Urothelium cell line (cell line): ENCODE results near the gene SPARC.
"Not testable (repeated sequence)": the region's sequence is repeated elsewhere in the genome, so short reads cannot be mapped to it uniquely, and the experiment has no call there.

Experiments
- DNase-seq: peaks from one replicate; pipeline ENCODE4 v3.0.0; 2011; ENCODE audit warnings: low spot score, mixed read lengths
- FAIRE-seq: peaks from 2 replicates; lab custom pipeline; 2011; peaks lifted over from hg19 to GRCh38; lab: Jason Lieb, UNC

SPARC gene, protein sequence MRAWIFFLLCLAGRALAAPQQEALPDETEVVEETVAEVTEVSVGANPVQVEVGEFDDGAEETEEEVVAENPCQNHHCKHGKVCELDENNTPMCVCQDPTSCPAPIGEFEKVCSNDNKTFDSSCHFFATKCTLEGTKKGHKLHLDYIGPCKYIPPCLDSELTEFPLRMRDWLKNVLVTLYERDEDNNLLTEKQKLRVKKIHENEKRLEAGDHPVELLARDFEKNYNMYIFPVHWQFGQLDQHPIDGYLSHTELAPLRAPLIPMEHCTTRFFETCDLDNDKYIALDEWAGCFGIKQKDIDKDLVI

GRCh38 chr5:151686674-151687407 lies at the start of gene SPARC:
Gene SPARC (minus strand): TSS chr5:151686915. CDS start chr5:151676188, 10,727 bp downstream.
- no peak for FAIRE-seq
- peak; percentile 91 for DNase-seq

DNA sequence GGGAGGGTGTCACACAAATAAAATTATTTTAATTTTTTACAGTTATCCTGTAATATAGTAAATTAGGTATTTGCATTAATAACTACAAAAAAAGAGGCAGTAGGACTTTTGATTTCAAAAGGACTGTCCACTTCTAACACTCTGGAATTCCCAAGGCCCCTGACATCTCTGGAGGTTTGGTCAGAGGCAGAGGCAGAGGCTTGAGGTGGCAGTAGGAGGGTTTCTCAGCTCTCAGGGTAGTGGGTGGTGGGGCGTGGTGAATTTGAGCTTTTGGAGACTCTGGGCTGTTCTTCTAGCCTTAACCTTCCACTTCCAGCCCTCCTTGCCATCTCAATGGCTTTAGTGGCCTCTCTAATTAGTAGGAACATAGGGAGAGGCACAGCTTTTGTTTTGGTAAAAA lies 48.9 kb upstream of the SPARC start:
- FAIRE-seq: no peak

GRCh38 chr5:151734064-151734408 lies 47.3 kb upstream of the SPARC start:
- FAIRE-seq (no peak), DNase-seq (no peak)

More for the DNA sequence above, 48.9 kb upstream of the SPARC start:
- no peak for DNase-seq

DNA sequence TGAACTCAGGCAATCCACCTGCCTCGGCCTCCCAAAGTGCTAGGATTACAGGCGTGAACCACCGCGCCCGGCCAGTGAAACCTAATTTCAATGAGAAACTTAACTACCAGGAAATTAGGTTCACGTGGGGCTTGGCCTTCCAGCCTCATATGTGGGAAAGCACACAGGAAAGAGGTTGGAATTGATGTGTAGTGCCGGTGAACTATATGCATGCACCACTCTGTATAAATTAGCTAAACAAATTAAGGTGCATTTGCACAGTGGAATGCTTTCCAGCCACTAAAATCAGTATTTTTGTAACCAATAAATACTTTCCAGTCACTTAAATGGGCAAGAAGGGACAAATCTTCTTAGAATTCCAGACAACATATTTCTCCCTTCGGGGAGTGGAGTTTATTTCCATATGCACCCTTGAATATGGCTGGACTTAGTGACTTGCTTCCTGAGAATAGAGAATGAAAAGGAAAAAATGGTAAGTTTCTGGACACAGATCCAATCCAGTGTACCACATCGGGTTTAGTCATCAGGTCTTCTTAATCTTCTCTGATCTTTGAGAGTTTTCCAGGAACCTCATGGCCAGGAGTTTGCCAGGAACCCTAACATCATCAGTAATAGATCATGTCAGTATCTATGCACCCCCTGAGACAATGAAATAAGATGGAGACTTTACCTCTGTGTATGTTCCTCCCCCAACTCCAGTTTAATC lies 46.8 kb upstream of the SPARC start:
- FAIRE-seq (no peak), DNase-seq (no peak)

- no peak for FAIRE-seq
Measured at GRCh38 chr5:151730381-151730780, 43.7 kb upstream of the SPARC start.

DNA sequence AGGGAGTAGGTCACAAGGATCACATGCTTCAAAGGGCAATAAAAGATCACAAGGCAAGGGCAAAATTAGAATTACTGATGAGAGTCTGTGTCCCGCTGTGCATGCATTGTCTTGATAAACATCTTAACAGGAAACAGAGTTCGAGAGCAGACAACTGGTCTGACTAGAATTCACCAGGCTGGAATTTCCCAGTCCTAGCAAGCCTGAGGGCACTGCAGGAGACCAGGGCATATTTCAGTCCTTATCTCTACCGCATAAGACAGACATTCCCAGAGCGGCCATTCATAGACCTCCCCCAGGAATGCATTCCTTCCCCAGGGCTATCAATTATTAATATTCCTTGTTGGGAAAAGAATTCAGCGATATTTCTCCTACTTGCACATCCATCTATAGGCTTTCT lies 42.9 kb upstream of the SPARC start:
- not testable (repeated sequence) for DNase-seq, FAIRE-seq

More at GRCh38 chr5:151730381-151730780, 43.7 kb upstream of the SPARC start:
- DNase-seq: no peak

DNA sequence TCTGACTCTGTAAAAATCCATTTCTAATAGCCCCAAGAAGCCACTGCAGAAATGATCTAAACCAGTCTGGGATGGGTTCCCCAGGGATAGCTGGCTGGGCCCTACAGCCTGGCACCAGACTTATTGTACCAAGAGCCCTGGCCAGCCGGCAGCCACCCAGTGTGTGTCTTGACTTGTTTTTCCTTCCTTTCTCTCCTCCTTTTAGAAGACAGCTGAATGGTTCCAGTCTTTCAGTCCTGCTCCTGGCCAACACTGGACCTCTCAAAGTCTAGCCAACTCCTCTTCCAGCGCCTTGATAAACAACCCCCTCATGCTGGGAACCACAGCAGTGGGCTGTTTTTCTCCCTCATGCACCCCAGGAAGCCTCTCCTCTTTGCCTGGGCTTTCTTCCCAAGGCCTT lies 37.6 kb upstream of the SPARC start:
- DNase-seq (no peak), FAIRE-seq (no peak)

DNA sequence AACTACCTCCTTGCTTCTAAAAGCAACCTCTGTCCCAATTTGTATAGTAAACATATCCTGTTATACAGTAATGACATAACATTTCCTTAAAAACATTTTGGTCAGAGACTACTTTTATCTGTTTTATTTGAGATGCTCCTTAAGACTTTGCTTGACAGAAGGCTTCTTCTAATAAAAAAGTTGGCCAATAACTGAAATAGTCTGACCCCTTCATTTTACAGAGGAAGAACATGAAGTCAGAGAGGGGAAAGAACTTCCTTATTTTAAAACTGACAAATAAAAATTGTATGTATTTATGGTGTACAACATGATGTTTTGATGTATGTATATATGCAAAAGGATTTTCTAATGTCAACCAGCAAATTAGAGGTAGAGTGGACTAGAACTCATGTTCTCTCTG lies 35.8 kb upstream of the SPARC start:
- FAIRE-seq: no peak

DNA sequence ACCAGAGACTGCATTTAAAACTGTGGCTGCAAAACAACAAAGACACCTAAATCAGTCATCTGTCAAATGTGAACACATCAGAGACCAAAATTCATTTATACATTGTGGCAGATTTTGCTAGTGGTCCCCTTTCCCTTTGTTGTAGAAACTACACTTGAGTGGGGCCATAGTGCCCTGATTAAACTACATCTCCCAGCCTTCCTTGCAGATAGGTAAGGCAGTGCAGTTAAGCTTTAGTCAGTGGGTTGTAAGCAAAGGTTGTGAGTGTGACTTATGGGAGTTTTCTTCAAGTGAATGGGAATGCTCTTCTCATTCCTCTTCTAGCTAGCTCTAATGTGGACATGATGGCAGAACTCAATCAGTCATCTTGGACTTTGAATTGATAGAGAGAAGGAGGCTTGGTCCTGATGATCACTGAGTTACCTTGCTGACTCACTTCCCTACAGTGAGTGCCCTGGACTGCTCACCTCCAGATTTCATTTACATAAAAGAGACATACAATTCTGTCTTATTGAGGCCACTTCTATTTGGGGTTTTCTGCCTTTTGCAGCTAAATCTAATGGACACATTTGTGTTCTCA lies 35.2 kb upstream of the SPARC start:
- DNase-seq (no peak), FAIRE-seq (no peak)

More for the DNA sequence above, 35.8 kb upstream of the SPARC start:
- DNase-seq: no peak

DNA sequence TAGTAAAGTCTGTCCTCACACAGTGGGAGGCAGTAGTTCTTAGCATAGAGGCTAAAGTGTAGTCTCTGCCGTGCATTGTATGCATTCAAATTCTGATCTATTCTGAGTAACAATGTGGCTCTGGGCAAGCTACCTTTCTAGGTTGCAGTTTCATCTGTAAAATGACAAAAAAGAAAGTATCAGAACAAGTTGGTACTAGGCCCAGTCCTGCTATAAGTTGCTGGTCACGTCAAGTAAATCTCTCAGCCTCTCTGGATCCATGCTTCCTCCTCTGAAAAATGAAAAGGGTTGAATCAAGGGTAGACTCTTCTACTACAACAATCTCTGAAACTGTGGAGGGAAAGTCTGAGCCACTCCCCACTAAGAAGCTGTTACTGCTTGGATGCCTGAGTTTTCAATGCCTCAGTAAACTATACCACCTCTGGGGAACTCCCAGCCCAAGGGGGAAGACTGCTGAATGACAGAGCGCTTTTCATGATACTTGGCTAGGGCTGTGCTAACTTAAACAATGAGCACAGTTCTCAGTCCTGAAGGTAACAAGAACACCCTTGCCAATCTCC lies 34.5 kb upstream of the SPARC start:
- peak; percentile 35 for FAIRE-seq
- DNase-seq: no peak

DNA sequence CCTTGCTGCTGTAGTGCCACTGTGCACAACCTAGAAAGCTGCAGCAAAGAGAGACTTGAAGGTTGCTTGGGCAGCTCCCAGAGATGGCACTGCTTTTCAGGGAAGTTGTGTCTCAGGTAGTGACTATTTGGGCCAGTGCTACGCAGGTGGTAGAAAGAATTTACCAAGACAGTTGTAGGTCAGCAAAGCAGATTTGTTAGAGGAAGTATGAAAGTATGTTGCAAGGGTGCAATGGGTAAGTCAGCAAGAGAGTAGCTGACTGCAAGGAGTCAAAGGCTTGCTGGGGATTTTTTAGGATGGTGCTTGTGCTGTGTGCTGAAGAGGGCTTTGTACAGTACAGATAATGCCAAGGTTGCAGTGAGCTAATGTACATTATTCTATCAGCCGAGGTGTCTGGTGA lies 33.5 kb upstream of the SPARC start:
- FAIRE-seq (peak; percentile 17), DNase-seq (no peak)

DNA sequence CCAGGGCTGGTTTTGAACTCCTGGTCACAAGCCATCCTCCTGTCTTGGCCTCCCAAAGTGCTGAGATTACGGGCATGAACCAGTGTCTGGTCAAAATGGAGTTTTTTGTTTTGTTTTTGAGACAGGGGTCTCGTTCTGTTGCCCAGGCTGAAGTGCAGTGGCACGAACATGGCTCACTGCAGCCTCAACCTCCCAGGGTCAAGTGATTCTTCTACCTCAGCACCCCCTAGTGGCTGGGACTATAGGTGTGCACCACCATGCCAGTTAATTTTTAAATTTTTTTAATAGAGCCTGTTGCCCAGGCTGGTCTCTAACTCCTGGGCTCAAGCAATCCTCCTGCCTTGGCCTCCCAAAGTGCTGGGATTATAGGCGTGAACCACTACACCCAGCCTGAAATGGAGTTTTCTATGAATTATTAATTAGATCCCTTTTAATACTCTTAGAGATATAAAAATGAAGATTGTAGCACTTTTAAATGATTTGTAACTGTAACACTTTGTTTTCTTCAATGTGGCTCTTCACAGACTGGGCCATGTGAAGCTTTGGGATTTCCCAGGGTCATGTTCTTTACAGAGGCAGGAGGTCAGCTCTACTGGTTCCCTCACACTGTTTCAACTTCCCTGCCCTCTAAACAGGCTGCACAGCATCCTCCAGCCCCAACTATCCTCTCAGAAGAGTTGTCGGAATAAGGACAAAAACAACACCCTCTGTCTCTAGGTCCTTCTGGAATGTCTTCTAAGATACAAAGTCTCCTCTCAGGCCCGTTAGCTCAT lies 32.7 kb upstream of the SPARC start:
- DNase-seq (no peak), FAIRE-seq (no peak)

DNA sequence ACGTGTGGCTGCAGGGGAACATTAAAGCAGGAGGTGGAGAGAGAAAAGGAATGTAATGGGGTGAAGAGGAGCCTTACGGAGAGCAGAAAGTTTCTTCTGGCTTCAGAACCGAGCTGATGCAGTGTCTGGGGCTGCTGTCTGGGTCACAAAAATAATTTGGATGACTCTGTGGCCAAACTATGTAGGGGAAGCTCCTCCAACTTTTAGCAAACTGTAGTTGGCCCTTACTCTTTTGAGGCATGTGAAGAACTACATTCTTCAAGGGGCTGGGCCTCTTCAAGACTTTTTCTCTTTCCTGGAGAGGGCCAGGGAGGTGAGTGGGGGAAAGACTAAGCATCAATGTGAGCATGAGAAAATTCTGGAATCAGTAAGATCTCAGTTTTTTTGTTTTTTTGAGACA lies 31.9 kb upstream of the SPARC start:
- no peak for DNase-seq
- FAIRE-seq: no peak

GRCh38 chr5:151718153-151718552 lies 31.4 kb upstream of the SPARC start:
- no peak for DNase-seq
- FAIRE-seq: no peak

DNA sequence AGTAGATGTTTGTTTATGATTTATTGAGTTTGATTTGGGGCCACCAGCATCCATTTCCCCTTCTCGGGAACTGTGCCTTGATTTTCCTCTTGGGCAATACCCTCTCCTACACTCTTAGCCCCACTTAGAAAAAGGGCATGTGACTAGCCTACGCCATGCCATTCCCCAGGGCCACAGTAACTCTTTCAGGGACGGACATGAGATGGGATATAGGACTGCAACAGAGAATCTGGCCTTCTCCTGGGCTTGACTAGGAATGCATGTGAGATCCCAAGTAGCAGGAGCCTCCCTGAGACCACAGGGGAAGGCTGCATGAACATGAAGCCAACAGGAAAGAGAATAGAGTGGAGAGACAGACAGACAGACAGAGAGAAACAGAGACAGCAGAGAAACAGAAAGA lies 30.7 kb upstream of the SPARC start:
- no peak for DNase-seq
- no peak for FAIRE-seq

GRCh38 chr5:151709109-151709735 lies 22.5 kb upstream of the SPARC start:
- FAIRE-seq (no peak), DNase-seq (no peak)

DNA sequence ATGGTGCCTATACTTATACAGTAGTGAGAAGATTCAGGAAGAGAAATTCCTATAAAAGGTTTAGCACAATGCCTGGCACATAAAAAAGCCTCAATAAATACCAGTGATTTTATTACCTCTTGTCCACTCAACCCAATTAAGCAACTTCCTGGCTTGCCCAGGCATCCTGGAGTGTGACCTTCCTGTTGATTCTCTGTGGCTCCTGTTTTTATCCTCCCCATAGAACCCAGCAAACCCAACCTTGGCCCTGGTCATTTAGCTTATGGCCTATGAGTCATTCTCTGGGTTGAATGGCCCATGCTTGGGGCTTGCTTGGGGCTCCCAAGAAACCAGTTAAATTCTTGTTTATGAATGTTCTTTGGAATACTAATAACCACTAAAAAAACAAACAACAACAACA lies 21.4 kb upstream of the SPARC start:
- no peak for FAIRE-seq

GRCh38 chr5:151707567-151707966 lies 20.9 kb upstream of the SPARC start:
- FAIRE-seq (no peak), DNase-seq (no peak)

More for the DNA sequence above, 21.4 kb upstream of the SPARC start:
- no peak for DNase-seq

- DNase-seq (no peak), FAIRE-seq (no peak)
Measured at GRCh38 chr5:151706906-151707305, 20.2 kb upstream of the SPARC start.

DNA sequence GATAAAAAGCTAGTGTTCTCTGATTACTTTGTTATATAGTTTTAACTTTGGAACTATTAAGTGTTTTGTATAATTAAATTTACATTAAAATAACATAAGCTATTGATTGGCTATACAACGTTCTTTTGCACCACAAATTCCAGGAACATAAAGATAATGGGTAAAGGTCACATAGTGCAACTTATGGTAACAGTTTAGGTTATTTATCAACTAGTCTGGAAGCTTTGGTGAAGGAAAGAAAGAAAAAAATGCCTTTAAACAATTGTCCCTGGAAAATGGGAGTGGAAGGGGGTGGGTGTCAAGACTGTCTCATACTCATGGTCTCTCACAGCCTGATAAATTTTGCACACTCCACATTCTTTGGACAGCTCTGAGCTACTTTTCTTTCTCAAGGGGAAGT lies 17.1 kb upstream of the SPARC start:
- FAIRE-seq: no peak
- no peak for DNase-seq
